Hepatocyte (in vitro differentiated cells): Measurements from ENCODE around the gene SLC9A5. TPM values are rescaled to one million over a fixed set of nuclear protein-coding genes. Genes with fewer than 3 reads are reported as not detected.

Source experiments
- DNase-seq: peaks from one replicate; pipeline ENCODE4 v3.0.0-alpha.2; 2016; ENCODE audit warnings: low spot score
- H2AFZ ChIP-seq: fragments of 200-600 bp; sonication (generic); 2 replicates; pipeline ENCODE4 v1.6.0; 2016; ENCODE audit warnings: antibody characterized with exemption, mild to moderate bottlenecking
- H3K27ac ChIP-seq: fragments of 200-600 bp; sonication (generic); 2 replicates; pipeline ENCODE4 v1.5.1; 2016; ENCODE audit warnings: mild to moderate bottlenecking
- H3K27me3 ChIP-seq: fragments of 200-600 bp; sonication (generic); 2 replicates; pipeline ENCODE4 v1.6.1; 2016
- H3K36me3 ChIP-seq: fragments of 200-600 bp; sonication (generic); replicated peaks from 2 replicates; pipeline ENCODE4 v1.5.1; 2016; ENCODE audit warnings: low read depth; ENCODE audit not compliant: insufficient read depth
- H3K4me1 ChIP-seq: fragments of 200-600 bp; sonication (generic); 2 replicates; pipeline ENCODE4 v1.5.1; 2016; ENCODE audit warnings: mild to moderate bottlenecking, moderate library complexity; ENCODE audit not compliant: insufficient read depth
- H3K4me2 ChIP-seq: fragments of 200-600 bp; sonication (generic); 2 replicates; pipeline ENCODE4 v1.6.0; 2016
- H3K4me3 ChIP-seq: fragments of 200-600 bp; sonication (generic); 2 replicates; pipeline ENCODE4 v1.5.1; 2016; ENCODE audit warnings: mild to moderate bottlenecking
- H3K79me2 ChIP-seq: fragments of 200-600 bp; sonication (generic); 2 replicates; pipeline ENCODE4 v1.6.0; 2017; ENCODE audit warnings: mild to moderate bottlenecking
- H3K9me2 ChIP-seq: fragments of 200-600 bp; sonication (generic); replicated peaks from 2 replicates; pipeline ENCODE4 v1.6.0; 2017; ENCODE audit warnings: mild to moderate bottlenecking; ENCODE audit not compliant: insufficient read depth
- H3K9me3 ChIP-seq: fragments of 200-600 bp; sonication (generic); 2 replicates; pipeline ENCODE4 v1.5.1; 2016; ENCODE audit warnings: low read depth, mild to moderate bottlenecking
- H4K20me1 ChIP-seq: fragments of 200-600 bp; sonication (generic); 2 replicates; pipeline ENCODE4 v1.6.0; 2016; ENCODE audit warnings: mild to moderate bottlenecking; ENCODE audit not compliant: insufficient read depth, poor library complexity, severe bottlenecking
- EZH2 ChIP-seq: fragments of 200-600 bp; sonication (generic); IDR thresholded peaks from 2 replicates; pipeline ENCODE4 v1.6.1; 2016; ENCODE audit warnings: antibody characterized with exemption, mild to moderate bottlenecking, borderline replicate concordance
- EZH2phosphoT487 ChIP-seq: fragments of 200-600 bp; sonication (generic); IDR thresholded peaks from one replicate; pipeline ENCODE4 v1.6.1; 2018; ENCODE audit warnings: antibody characterized with exemption, mild to moderate bottlenecking, low read depth, moderate library complexity; ENCODE audit not compliant: unreplicated experiment, severe bottlenecking
- WGBS: methylation state at CpG from one replicate; pipeline ENCODE4 v1.1.6; 2016; ENCODE audit warnings: low lambda C conversion rate; ENCODE audit errors: missing lambda C conversion rate; 5-methylcytosine and 5-hydroxymethylcytosine counted together
- polyA plus RNA-seq: library from polyadenylated mRNA; unstranded; fragments of >200 nt; fragmentation: Nextera tagmentation; extraction: Ambion mirVana; gene quantifications from 2 replicates; pipeline ENCODE4 v1.2.1, GENCODE V29; 2016
- total RNA-seq: library from RNA; depleted of rRNA; stranded (reverse); fragments of >200 nt; gene quantifications from 2 replicates; pipeline ENCODE4 v1.2.3, GENCODE V29; 2014
- TF ChIP-seq, protein P1 (sequence below): fragments of 200-600 bp; sonication (generic); IDR thresholded peaks from 2 replicates; pipeline ENCODE4 v1.5.1; 2016; ENCODE audit warnings: antibody characterized with exemption, mild to moderate bottlenecking; ENCODE audit not compliant: poor library complexity

SLC9A5 gene
- total and polyA plus RNA-seq, 2 experiments from 2014 or later, result 1.4 to 1.5 TPM

DNA sequence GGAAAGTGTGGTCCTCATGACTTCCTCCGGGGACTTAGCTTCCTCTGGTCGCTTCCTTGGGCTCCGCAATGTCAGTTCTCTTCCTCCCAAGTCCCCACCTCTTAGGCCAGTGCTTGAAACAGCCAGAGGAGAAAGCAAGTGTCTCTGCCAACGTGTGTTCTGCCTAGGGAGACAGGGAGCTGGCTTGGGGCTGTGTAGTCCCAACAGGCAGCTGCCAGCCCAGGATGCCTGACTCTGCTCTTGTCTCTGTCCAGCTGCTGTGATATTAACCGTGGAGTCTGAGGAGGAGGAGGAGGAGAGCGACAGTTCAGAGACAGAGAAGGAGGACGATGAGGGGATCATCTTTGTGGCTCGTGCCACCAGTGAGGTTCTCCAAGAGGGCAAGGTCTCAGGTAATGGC, 17.1 kb downstream of the SLC9A5 start:
- no peaks in the 10 kb centered on the region for H3K9me2 ChIP-seq
- H2AFZ ChIP-seq, result no peak overlapping the region
- TF ChIP-seq, protein P1, sequence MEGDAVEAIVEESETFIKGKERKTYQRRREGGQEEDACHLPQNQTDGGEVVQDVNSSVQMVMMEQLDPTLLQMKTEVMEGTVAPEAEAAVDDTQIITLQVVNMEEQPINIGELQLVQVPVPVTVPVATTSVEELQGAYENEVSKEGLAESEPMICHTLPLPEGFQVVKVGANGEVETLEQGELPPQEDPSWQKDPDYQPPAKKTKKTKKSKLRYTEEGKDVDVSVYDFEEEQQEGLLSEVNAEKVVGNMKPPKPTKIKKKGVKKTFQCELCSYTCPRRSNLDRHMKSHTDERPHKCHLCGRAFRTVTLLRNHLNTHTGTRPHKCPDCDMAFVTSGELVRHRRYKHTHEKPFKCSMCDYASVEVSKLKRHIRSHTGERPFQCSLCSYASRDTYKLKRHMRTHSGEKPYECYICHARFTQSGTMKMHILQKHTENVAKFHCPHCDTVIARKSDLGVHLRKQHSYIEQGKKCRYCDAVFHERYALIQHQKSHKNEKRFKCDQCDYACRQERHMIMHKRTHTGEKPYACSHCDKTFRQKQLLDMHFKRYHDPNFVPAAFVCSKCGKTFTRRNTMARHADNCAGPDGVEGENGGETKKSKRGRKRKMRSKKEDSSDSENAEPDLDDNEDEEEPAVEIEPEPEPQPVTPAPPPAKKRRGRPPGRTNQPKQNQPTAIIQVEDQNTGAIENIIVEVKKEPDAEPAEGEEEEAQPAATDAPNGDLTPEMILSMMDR, result no peak
- no peak for TF ChIP-seq EZH2phosphoT487
- TF ChIP-seq EZH2, result no peak
- H3K4me3 ChIP-seq, result no peak overlapping the region
- H3K4me2 ChIP-seq, result no peak overlapping the region
- DNase-seq, result no peak
- no peaks in the 10 kb centered on the region for H3K27me3 ChIP-seq
- WGBS, result 81% methylated on average over 8 of the region's 8 CpGs
- H3K36me3 ChIP-seq, result no peaks in the 10 kb centered on the region
- no peaks in the 10 kb centered on the region for H4K20me1 ChIP-seq
- H3K9me3 ChIP-seq, result no peaks in the 10 kb centered on the region
- H3K27ac ChIP-seq, result no peak overlapping the region
- H3K79me2 ChIP-seq, result no peaks in the 10 kb centered on the region
- no peaks in the 10 kb centered on the region for H3K4me1 ChIP-seq

DNA sequence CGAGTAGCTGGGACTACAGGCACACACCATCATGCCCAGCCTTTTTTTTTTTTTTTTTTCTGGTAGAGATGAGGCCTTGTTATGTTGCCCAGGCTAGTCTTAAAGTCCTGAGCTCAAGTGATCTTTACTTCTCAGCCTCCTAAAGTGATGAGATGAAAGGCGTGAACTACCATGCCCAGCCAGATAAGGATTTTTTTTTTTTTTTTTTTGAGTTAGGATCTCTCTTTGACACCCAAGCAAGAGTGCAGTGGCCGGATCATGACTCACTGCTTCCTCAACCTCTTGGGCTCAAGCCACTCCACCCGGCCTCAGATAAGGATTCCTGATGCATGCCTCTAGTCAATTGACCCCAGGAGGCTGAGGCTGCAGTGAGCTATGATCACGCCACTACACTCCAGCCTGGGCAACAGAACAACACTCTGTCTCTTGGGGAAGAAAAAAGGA, 19.4 kb downstream of the SLC9A5 start:
- no peaks in the 10 kb centered on the region for H3K36me3 ChIP-seq
- TF ChIP-seq EZH2phosphoT487 (no peak), EZH2 (no peak)
- TF ChIP-seq, protein P1, result no peak
- no peak overlapping the region for H3K4me3 ChIP-seq
- H3K27me3 ChIP-seq, result no peaks in the 10 kb centered on the region
- H3K9me2 ChIP-seq, result no peaks in the 10 kb centered on the region
- H3K9me3 ChIP-seq, result no peaks in the 10 kb centered on the region
- no peaks in the 10 kb centered on the region for H3K79me2 ChIP-seq
- WGBS, result 33% methylated on average over 5 of the region's 5 CpGs
- DNase-seq, result peak; percentile 86
- no peak overlapping the region for H2AFZ ChIP-seq
- H3K4me2 ChIP-seq, result no peak overlapping the region
- no peaks in the 10 kb centered on the region for H4K20me1 ChIP-seq
- H3K27ac ChIP-seq, result peak overlapping the region; percentile 20
- H3K4me1 ChIP-seq, result no peaks in the 10 kb centered on the region

DNA sequence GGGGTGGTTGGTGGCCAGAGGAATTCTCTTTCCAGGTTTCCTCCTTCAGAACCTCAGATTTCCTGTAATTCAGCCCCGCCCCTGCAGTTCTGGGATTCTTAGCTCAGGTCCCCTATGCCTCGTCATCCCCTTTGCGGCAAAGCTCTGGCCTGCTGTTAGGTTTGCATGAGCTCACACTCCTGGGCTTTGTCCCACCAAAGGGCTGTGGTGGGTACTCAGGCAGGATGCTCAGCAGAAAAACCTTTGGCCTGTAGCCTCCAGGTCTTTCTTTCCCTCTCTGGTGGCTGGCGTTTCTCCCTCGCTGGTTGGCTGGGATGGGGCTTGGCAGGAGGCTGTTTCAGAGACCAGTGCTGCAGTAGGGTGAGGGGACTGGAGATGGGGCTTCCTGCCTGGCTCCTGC, 21.0 kb downstream of the SLC9A5 start:
- H3K27ac ChIP-seq, result no peak overlapping the region
- 76% methylated on average over 5 of the region's 5 CpGs for WGBS
- H3K9me2 ChIP-seq, result no peaks in the 10 kb centered on the region
- H3K4me2 ChIP-seq, result no peak overlapping the region
- no peak overlapping the region for H3K4me3 ChIP-seq
- no peaks in the 10 kb centered on the region for H3K79me2 ChIP-seq
- H3K9me3 ChIP-seq, result no peaks in the 10 kb centered on the region
- H2AFZ ChIP-seq, result no peak overlapping the region
- H3K4me1 ChIP-seq, result no peaks in the 10 kb centered on the region
- TF ChIP-seq EZH2 (no peak), EZH2phosphoT487 (no peak)
- TF ChIP-seq, protein P1, result no peak
- H3K27me3 ChIP-seq, result no peaks in the 10 kb centered on the region
- no peaks in the 10 kb centered on the region for H4K20me1 ChIP-seq
- no peak for DNase-seq
- H3K36me3 ChIP-seq, result no peaks in the 10 kb centered on the region

DNA sequence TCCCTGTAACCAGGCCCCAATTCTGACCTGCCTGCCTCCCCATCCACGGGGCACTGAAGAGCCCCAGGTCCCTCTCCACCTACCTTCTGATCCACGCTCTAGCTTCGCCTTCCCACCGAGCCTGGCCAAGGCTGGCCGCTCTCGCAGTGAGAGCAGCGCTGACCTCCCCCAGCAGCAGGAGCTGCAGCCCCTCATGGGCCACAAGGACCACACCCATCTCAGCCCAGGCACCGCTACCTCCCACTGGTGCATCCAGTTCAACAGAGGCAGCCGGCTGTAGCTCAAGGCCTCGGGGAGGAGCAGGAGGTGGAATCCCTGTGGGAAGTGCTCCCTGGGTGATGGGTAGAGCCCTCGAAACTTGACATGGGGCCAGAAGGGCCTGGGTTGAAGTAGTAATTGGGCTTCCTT, 22.2 kb downstream of the SLC9A5 start:
- WGBS, result 91% methylated on average over 11 of the region's 11 CpGs

More for the DNA sequence above, 22.2 kb downstream of the SLC9A5 start:
- no peaks in the 10 kb centered on the region for H3K79me2 ChIP-seq
- no peaks in the 10 kb centered on the region for H4K20me1 ChIP-seq
- no peaks in the 10 kb centered on the region for H3K36me3 ChIP-seq
- no peaks in the 10 kb centered on the region for H3K4me1 ChIP-seq
- H2AFZ ChIP-seq, result no peak overlapping the region
- no peak overlapping the region for H3K4me2 ChIP-seq
- no peaks in the 10 kb centered on the region for H3K27me3 ChIP-seq
- no peak overlapping the region for H3K4me3 ChIP-seq
- no peaks in the 10 kb centered on the region for H3K9me2 ChIP-seq
- no peak for DNase-seq
- no peak for TF ChIP-seq EZH2phosphoT487
- TF ChIP-seq, protein P1, result no peak
- no peak for TF ChIP-seq EZH2
- H3K27ac ChIP-seq, result no peak overlapping the region
- H3K9me3 ChIP-seq, result no peaks in the 10 kb centered on the region
